ENCODE data around the gene CBLB.

The CBLB gene

GRCh38 chr3:105851582-105851981 lies 17.2 kb downstream of the CBLB start:
- no peak for DNase-seq (ENCODE audit: low spot score)
- in situ Hi-C loops (cut with MboI; ENCODE audit: low pct_unique_long_range_greater_than_20kb, low sequenced_read_pairs, unreplicated experiment): loop anchor here (25.0 kb wide), 1 partner anchor 761 kb away; no protein-coding TSS in a partner anchor
- no peak for TF ChIP-seq CTCF (IDR thresholded peaks at IDR 0.05; ENCODE audit: extremely low read depth, insufficient read depth, missing control alignments)

GRCh38 chr3:105851176-105851575 lies 17.6 kb downstream of the CBLB start:
- in situ Hi-C loops (cut with MboI; ENCODE audit: low pct_unique_long_range_greater_than_20kb, low sequenced_read_pairs, unreplicated experiment): loop anchor here (25.0 kb wide), 1 partner anchor 761 kb away; no protein-coding TSS in a partner anchor
- DNase-seq (ENCODE audit: low spot score): no peak
- no peak for TF ChIP-seq CTCF (IDR thresholded peaks at IDR 0.05; ENCODE audit: extremely low read depth, insufficient read depth, missing control alignments)

GRCh38 chr3:105850593-105850992 lies 18.2 kb downstream of the CBLB start:
- in situ Hi-C loops (cut with MboI; ENCODE audit: low pct_unique_long_range_greater_than_20kb, low sequenced_read_pairs, unreplicated experiment): loop anchor here (25.0 kb wide), 1 partner anchor 762 kb away; no protein-coding TSS in a partner anchor
- no peak for TF ChIP-seq CTCF (IDR thresholded peaks at IDR 0.05; ENCODE audit: extremely low read depth, insufficient read depth, missing control alignments)
- DNase-seq (ENCODE audit: low spot score): no peak

- in situ Hi-C loops (cut with MboI; ENCODE audit: low pct_unique_long_range_greater_than_20kb, low sequenced_read_pairs, unreplicated experiment): no loop called here
- DNase-seq (ENCODE audit: low spot score): no peak
- no peak for TF ChIP-seq CTCF (IDR thresholded peaks at IDR 0.05; ENCODE audit: extremely low read depth, insufficient read depth, missing control alignments)
These were observed 20.0 kb downstream of the CBLB start for GRCh38 chr3:105848821-105849220.

- no peak for DNase-seq (ENCODE audit: low spot score)
- in situ Hi-C loops (cut with MboI; ENCODE audit: low pct_unique_long_range_greater_than_20kb, low sequenced_read_pairs, unreplicated experiment): no loop called here
- no peak for TF ChIP-seq CTCF (IDR thresholded peaks at IDR 0.05; ENCODE audit: extremely low read depth, insufficient read depth, missing control alignments)
These were observed 20.9 kb downstream of the CBLB start for GRCh38 chr3:105847865-105848264.

- in situ Hi-C loops (cut with MboI; ENCODE audit: low pct_unique_long_range_greater_than_20kb, low sequenced_read_pairs, unreplicated experiment): no loop called here
- no peak for DNase-seq (ENCODE audit: low spot score)
- TF ChIP-seq CTCF (IDR thresholded peaks at IDR 0.05; ENCODE audit: extremely low read depth, insufficient read depth, missing control alignments): no peak
These were observed 21.4 kb downstream of the CBLB start for GRCh38 chr3:105847452-105847851.

GRCh38 chr3:105846809-105847208 lies 22.0 kb downstream of the CBLB start:
- TF ChIP-seq CTCF (IDR thresholded peaks at IDR 0.05; ENCODE audit: extremely low read depth, insufficient read depth, missing control alignments): no peak
- no peak for DNase-seq (ENCODE audit: low spot score)
- in situ Hi-C loops (cut with MboI; ENCODE audit: low pct_unique_long_range_greater_than_20kb, low sequenced_read_pairs, unreplicated experiment): no loop called here
